Measurements from ENCODE around the gene HCRT.
"Not testable (repeated sequence)": the region's sequence is repeated elsewhere in the genome, so short reads cannot be mapped to it uniquely, and the experiment has no call there.

The HCRT gene, protein sequence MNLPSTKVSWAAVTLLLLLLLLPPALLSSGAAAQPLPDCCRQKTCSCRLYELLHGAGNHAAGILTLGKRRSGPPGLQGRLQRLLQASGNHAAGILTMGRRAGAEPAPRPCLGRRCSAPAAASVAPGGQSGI

DNA sequence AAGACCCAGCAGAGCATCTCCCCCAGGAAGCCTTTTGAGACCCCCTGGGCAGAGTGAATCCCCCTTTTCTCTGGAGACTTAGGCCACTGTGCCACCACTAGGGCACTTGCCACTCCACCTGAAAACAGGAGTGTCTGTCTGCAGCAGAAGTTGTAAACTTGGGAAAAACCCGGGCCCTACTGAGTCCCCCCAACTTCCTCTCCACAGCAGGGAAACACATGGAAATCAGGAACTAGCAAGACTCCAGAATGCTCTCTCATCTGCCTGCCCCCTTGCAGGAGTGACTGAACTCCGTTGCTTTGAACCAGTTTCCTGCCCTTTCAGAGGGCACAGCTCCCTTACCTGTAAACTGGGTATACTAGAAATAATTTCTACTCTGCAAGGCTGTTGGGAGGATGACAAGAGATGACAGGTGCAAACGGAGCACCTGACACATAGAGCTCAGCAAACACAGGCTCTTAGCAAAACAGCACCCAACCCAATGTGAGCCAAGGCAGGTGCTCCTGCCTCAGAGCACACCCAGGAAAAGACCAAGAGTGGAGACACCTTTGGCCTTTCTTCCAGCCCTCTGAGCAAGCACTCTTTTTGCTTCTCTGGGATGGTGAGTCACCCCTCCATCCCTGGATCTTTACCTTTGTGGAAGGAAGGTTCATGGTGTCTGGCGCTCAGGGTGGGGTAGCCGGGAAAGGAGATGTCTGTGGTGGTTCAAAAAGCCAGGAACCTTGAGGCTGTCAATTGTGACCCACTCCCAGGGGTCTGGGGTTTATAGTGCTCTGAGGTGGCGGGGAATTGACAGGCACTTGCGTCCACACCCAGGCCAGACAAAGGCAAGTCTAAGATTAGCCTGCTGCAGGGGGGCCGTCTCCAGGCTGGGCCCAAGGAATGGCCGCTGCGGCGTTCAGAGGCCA, at the start of gene HCRT:
Gene HCRT (minus strand): TSS at position 740 of the 908 bp plus-strand sequence. CDS start 87 bp downstream, at position 653.
- in situ Hi-C loops (cut with MboI; ENCODE audit: low sequenced_read_pairs): no loop called here

- in situ Hi-C loops (cut with MboI; ENCODE audit: low sequenced_read_pairs): no loop called here
Measured at GRCh38 chr17:42233994-42234393, 48.7 kb upstream of the HCRT start.

DNA sequence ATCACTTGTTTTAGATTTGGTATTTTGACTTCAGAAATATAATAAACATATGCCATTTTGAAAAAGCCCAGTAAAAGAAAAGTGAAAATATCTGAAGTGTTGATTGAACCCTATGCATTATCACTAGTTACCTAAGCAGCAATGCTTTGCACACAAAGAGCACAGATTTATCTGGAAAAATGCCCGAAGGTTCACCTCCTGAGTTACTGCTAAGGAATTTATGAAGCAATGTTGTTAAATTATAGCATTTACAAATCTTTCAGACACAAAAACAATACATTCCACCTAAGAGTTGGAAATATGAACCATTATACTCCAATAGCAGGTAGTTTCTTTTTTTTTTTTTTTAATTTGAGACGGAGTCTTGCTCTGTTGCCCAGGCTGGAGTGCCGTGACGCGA, 47.9 kb upstream of the HCRT start:
- in situ Hi-C loops (cut with MboI; ENCODE audit: low sequenced_read_pairs): no loop called here

- in situ Hi-C loops (cut with MboI; ENCODE audit: low sequenced_read_pairs): no loop called here
Measured at GRCh38 chr17:42230225-42230624, 45.0 kb upstream of the HCRT start.

DNA sequence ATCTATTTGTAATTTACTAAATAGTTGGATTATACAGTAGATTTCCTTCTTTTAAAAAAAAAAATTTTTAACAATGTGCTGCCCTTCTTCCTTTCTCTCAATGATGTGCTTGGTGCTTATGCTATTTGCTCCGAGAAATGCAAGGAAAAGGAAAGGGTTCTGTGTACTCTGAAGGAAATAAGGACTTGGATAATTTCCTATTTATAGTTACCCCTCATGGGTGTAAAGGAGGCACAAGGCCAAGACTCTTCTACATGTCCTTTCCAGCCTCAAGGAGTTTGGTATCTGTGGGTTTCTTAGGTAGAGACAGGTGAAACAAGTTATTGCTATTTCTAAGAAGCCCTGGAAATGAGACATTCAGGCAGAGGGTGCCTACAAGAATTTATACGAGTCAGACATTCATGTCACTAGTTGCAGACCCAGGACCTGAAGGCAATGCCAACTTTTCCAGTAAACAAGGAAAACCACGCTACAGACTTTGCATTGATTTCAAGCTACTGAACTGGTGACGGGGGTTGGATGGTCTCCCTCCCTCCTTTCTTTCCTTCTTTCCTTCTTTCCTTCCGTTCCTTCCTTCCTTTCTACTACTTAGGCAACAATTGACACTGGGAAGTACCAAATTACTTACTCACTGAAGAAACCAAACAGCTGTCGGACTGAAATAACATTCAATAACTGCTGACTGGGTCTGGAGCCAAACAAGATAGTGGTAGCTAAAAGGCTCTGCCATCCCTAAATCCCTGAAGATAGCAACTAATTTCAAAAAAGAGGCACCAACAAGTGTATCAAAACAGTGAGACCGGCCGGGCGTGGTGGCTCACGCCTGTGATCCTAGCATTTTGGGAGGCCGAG, 42.8 kb upstream of the HCRT start:
- in situ Hi-C loops (cut with MboI; ENCODE audit: low sequenced_read_pairs): no loop called here

- in situ Hi-C loops (cut with MboI; ENCODE audit: low sequenced_read_pairs): no loop called here
Measured at GRCh38 chr17:42225646-42226045, 40.4 kb upstream of the HCRT start.

DNA sequence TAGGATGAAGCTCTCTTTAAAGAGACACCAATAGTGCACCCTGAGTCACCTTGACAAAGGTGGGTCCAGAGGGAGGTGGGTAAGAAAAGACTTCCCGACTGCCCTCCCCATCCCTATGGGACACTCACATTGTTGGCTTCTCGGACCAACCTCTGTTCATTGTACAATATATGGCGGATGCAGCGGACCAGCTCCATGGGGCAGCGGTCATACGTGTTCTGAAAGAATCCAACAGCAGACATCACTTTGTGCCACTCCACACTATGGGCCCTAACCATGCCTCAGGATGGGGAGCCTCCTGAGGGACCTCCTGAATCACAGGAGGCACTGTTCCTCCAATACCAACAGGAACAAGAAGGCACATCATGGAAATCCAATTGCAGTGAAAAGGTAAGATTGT, 39.4 kb upstream of the HCRT start:
- in situ Hi-C loops (cut with MboI; ENCODE audit: low sequenced_read_pairs): no loop called here

DNA sequence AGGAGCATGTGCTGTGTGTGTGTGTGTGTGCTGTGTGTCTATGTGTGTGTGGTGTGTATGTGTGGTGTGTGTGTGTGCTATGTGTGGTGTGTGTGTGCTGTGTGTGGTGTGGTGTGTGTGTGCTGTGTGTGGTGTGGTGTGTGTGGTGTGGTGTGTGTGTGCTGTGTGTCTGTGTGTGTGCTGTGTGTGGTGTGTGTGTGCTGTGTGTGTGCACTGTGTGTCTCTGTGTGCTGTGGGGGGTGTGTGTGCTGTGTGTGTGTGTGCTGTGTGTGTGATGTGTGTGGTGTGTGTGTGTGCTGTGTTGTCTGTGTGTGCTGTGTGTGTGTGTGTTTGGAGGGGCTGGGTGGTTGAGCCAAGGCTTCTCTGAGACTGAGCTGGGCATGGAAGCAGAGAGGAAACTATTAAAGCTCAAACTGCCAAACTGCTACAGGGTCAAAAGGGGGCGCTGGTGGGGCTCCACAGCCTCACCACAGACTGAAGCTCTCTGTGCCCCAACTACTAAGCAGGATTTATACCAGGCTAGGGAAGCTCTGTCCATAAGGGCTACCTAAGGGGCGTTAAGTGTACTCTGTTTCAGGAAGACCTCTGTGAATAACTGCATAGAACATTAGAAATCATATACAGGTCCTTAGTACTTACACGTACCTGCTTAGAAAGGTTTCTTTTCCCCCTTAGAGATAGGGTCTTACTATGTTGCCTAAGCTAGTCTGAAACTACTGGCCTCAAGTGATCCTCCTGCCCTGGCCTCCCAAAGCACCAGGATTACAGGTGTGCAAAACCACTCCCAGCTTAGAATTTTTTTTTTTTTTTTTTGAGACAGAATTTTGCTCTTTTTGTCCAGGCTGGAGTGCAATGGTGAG, 36.9 kb upstream of the HCRT start:
- in situ Hi-C loops (cut with MboI; ENCODE audit: low sequenced_read_pairs): no loop called here

GRCh38 chr17:42219280-42219679, 34.0 kb upstream of the HCRT start:
- in situ Hi-C loops (cut with MboI; ENCODE audit: low sequenced_read_pairs): not testable (repeated sequence)

DNA sequence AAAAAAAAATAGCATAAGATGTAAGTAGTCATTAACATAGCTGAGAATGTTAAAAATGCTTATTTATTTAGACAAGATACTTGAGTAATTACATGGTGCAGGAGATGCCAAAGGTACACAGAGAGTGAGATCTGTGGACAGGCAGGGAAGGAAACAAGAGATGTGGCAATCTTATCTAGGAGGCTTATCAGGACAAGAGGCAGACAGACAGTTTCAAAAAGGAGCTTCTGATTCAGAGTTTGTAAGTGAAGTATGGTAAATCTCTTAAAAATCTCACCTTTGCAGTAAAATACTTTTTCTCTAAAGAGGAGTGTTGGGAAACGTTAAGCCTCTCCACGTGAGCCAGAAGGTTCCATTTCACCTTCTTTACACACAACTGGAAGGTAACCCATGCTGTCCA, 28.9 kb upstream of the HCRT start:
- in situ Hi-C loops (cut with MboI; ENCODE audit: low sequenced_read_pairs): no loop called here

DNA sequence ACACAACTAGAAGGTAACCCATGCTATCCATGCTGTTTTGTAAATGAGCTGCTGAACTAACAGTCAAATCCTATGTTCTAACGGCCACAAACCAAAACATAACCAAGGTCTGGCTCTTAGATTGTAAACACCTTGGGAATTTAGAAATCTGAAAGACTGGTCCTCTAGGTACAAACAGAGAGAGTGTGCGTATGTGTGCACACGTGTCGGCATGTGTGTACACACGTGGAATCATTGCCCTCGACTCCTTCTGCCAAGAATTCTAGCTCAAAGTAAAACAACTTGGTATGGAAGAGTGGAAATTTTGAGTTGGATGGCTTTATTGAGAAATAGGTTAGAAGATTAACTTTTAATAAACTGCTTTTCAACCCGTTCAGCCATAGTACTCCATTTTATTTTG, 27.1 kb upstream of the HCRT start:
- in situ Hi-C loops (cut with MboI; ENCODE audit: low sequenced_read_pairs): no loop called here

GRCh38 chr17:42211921-42212341, 26.7 kb upstream of the HCRT start:
- in situ Hi-C loops (cut with MboI; ENCODE audit: low sequenced_read_pairs): not testable (repeated sequence)

DNA sequence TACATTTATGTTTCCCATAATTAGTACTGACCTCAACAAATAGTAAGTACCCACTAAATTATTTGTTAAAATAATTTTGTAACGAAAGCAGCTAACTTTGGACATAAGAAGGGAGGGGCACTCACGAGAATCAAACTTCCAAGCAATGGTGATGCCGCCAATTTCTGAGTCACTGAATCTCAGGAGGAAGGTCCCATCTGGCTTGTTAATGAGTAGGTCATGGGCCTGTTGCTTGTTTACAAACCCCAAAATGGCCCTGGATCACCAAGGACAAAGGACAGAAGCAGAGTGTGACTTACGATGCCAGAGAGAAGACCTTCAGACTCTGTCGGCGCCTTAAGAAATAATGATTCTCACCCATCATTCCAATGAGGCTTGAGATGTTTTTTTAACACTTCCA, 24.8 kb upstream of the HCRT start:
- in situ Hi-C loops (cut with MboI; ENCODE audit: low sequenced_read_pairs): no loop called here

- in situ Hi-C loops (cut with MboI; ENCODE audit: low sequenced_read_pairs): not testable (repeated sequence)
Measured at GRCh38 chr17:42206153-42206612, 20.9 kb upstream of the HCRT start.

- in situ Hi-C loops (cut with MboI; ENCODE audit: low sequenced_read_pairs): no loop called here
Measured at GRCh38 chr17:42203354-42203753, 18.1 kb upstream of the HCRT start.

GRCh38 chr17:42202696-42203095, 17.4 kb upstream of the HCRT start:
- in situ Hi-C loops (cut with MboI; ENCODE audit: low sequenced_read_pairs): no loop called here

DNA sequence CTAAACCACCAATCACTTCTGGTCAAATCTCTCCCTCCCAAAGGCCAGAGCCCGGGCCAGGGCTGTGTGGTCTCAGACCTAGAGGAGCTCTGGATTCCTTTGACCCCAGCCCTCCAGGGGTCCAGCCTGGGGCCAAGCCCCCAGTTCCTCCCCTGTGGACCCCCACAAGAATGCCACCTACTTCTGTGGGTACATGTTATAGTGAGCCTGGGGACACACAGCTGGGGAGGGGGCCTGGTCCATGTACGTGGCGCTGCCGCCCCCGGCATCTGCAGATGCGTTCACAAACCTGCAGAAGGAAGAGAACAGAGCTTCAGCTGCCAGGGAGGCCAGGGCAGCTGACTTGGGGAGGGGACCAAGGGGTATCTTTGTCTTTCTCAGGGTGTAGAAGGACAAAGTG, 16.9 kb upstream of the HCRT start:
- in situ Hi-C loops (cut with MboI; ENCODE audit: low sequenced_read_pairs): no loop called here

GRCh38 chr17:42201458-42201772, 16.2 kb upstream of the HCRT start:
- in situ Hi-C loops (cut with MboI; ENCODE audit: low sequenced_read_pairs): no loop called here

GRCh38 chr17:42200706-42201457, 15.6 kb upstream of the HCRT start:
- in situ Hi-C loops (cut with MboI; ENCODE audit: low sequenced_read_pairs): no loop called here

DNA sequence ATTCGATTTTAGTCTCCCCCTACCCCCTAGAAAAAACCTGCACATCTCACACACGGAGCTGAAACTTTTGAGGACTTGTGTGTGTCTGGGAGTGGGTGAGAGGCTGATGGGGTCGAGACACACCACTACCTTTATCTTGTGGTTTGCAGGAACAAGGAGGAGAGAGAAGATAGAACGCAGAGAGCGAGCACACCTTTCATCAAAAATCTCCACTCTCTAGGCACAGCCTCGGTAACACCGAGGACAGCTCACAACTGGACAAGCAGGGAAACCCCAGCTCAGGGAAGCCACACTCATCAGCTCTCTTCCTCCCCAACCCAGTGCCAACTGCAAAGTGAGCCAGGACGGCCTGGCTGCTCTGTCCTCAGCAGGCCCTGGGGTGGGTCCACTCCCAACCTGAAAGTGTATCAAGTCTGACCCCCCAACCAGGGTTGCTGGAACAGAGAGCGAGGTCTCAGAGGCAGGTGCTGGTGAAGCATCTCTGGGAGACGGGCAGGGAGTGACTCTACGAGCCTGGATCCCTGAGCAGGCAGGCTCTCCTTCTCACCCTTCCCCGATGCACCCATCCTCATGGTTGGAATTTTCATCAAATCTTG, 14.3 kb upstream of the HCRT start:
- in situ Hi-C loops (cut with MboI; ENCODE audit: low sequenced_read_pairs): no loop called here
